Activated CD4-positive, CD25-positive, alpha-beta regulatory T cell treated with anti-CD3 and anti-CD28 coated beads, Interleukin-2, amount 50 U/mL, for 16 hours (primary cell): Measurements from ENCODE around the gene CHRNA9.
"Not testable (repeated sequence)": the region's sequence is repeated elsewhere in the genome, so short reads cannot be mapped to it uniquely, and the experiment has no call there.

Experiments used
- DNase-seq: peaks from one replicate; pipeline ENCODE4 v3.0.0-alpha.2; 2020; ENCODE audit warnings: low read depth, low spot score

The CHRNA9 gene

GRCh38 chr4:40334591-40335524 lies at the start of gene CHRNA9:
CHRNA9 (plus strand) TSS chr4:40335333; CDS start chr4:40335468, 135 bp downstream.
- no peak for DNase-seq

- no peak for DNase-seq
Measured at GRCh38 chr4:40285692-40286091, 49.4 kb upstream of the CHRNA9 start.

GRCh38 chr4:40288566-40288965 lies 46.6 kb upstream of the CHRNA9 start:
- no peak for DNase-seq

GRCh38 chr4:40289366-40290188 lies 45.6 kb upstream of the CHRNA9 start:
- DNase-seq, result no peak

- not testable (repeated sequence) for DNase-seq
Measured at GRCh38 chr4:40290611-40291186, 44.4 kb upstream of the CHRNA9 start.

GRCh38 chr4:40292313-40292759 lies 42.8 kb upstream of the CHRNA9 start:
- no peak for DNase-seq

- DNase-seq, result no peak
Measured at GRCh38 chr4:40294339-40294738, 40.8 kb upstream of the CHRNA9 start.

GRCh38 chr4:40295030-40295429 lies 40.1 kb upstream of the CHRNA9 start:
- DNase-seq, result not testable (repeated sequence)

GRCh38 chr4:40295572-40295971 lies 39.6 kb upstream of the CHRNA9 start:
- DNase-seq, result no peak

GRCh38 chr4:40299126-40299525 lies 36.0 kb upstream of the CHRNA9 start:
- DNase-seq, result no peak

- no peak for DNase-seq
Measured at GRCh38 chr4:40299811-40300292, 35.3 kb upstream of the CHRNA9 start.

- no peak for DNase-seq
Measured at GRCh38 chr4:40300371-40301162, 34.6 kb upstream of the CHRNA9 start.

- no peak for DNase-seq
Measured at GRCh38 chr4:40301603-40302002, 33.5 kb upstream of the CHRNA9 start.

- no peak for DNase-seq
Measured at GRCh38 chr4:40303751-40304150, 31.4 kb upstream of the CHRNA9 start.

- no peak for DNase-seq
Measured at GRCh38 chr4:40305328-40306170, 29.6 kb upstream of the CHRNA9 start.

- no peak for DNase-seq
Measured at GRCh38 chr4:40306226-40306625, 28.9 kb upstream of the CHRNA9 start.

- no peak for DNase-seq
Measured at GRCh38 chr4:40306976-40307375, 28.2 kb upstream of the CHRNA9 start.

GRCh38 chr4:40307627-40308497 lies 27.3 kb upstream of the CHRNA9 start:
- no peak for DNase-seq

- no peak for DNase-seq
Measured at GRCh38 chr4:40308528-40309122, 26.5 kb upstream of the CHRNA9 start.
